Measurements from ENCODE around the gene CITED1. TPM values are rescaled to one million over a fixed set of nuclear protein-coding genes. Genes with fewer than 3 reads are reported as not detected.

The CITED1 gene
- total RNA-seq, 1 donor from 2014 or later = not detected

- Histone ChIP-seq H3K27ac (no peak overlapping the region), H3K27me3 (no peaks in the 10 kb centered on the region), H3K36me3 (no peaks in the 10 kb centered on the region), H3K4me1 (no peaks in the 10 kb centered on the region), H3K4me3 (no peak overlapping the region), H3K9me3 (no peaks in the 10 kb centered on the region)
- DNase-seq (ENCODE audit: low spot score in 2 of 2) = no peak
- intact Hi-C loops (cut with DNase I) = no loop called here
- TF ChIP-seq, protein P1, sequence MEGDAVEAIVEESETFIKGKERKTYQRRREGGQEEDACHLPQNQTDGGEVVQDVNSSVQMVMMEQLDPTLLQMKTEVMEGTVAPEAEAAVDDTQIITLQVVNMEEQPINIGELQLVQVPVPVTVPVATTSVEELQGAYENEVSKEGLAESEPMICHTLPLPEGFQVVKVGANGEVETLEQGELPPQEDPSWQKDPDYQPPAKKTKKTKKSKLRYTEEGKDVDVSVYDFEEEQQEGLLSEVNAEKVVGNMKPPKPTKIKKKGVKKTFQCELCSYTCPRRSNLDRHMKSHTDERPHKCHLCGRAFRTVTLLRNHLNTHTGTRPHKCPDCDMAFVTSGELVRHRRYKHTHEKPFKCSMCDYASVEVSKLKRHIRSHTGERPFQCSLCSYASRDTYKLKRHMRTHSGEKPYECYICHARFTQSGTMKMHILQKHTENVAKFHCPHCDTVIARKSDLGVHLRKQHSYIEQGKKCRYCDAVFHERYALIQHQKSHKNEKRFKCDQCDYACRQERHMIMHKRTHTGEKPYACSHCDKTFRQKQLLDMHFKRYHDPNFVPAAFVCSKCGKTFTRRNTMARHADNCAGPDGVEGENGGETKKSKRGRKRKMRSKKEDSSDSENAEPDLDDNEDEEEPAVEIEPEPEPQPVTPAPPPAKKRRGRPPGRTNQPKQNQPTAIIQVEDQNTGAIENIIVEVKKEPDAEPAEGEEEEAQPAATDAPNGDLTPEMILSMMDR (IDR thresholded peaks at IDR 0.05) = no peak
Measured at GRCh38 chrX:72255864-72256263, 49.9 kb downstream of the CITED1 start.

DNA sequence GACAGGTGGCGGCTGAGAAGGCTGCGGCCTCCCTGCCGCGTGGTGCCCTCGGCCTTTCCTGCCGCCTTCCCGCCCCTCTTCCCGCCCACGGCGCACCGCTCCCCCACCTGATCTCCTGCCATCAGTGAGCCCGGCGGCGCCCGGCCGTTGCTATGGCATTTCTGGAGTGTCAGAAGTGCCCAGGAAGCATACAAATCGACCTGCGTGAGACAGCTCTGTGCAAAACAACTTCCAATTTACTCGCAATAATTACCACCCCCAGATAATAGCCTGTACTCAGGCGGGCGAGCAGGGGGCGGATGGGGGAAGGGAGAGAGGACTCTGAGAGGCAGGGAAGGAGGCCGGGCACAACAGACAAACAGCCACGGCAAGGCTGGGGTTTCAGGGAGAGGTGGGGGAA is 50.3 kb downstream of the CITED1 start:
- Histone ChIP-seq H3K4me3 (no peak overlapping the region), H3K4me1 (no peaks in the 10 kb centered on the region), H3K27ac (no peak overlapping the region), H3K27me3 (no peaks in the 10 kb centered on the region), H3K36me3 (no peaks in the 10 kb centered on the region), H3K9me3 (no peaks in the 10 kb centered on the region)
- DNase-seq (ENCODE audit: low spot score in 2 of 2) = no peak
- intact Hi-C loops (cut with DNase I) = no loop called here
- TF ChIP-seq, protein P1 (IDR thresholded peaks at IDR 0.05) = no peak

DNA sequence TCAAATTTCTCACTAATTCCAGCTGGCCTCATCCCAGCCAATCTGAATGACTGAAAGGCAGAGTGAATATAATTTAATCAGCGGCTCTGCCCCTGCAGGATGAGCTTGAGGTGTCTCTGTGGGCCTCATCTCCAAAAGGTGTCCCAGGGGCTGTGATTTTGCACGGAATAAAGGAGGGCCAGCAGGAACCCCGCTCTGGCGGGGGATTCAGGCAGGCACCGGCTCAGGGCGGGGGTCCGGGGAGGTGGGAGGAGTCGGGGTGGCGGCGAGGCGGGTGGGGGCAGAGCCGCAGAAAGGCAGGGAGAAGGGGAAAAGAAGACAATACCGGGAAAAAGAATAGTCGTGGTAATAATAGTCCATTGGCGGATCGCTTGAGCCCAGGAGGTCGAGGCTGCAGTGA is 50.9 kb downstream of the CITED1 start:
- intact Hi-C loops (cut with DNase I) = no loop called here
- Histone ChIP-seq H3K4me3 (no peak overlapping the region), H3K9me3 (no peaks in the 10 kb centered on the region), H3K27ac (no peak overlapping the region), H3K4me1 (no peaks in the 10 kb centered on the region), H3K36me3 (no peaks in the 10 kb centered on the region), H3K27me3 (no peaks in the 10 kb centered on the region)
- DNase-seq (ENCODE audit: low spot score in 2 of 2) = no peak
- TF ChIP-seq, protein P1 (IDR thresholded peaks at IDR 0.05) = no peak

GRCh38 chrX:72253686-72254085 is 52.0 kb downstream of the CITED1 start:
- Histone ChIP-seq H3K9me3 (no peaks in the 10 kb centered on the region), H3K4me1 (no peaks in the 10 kb centered on the region), H3K27me3 (no peaks in the 10 kb centered on the region), H3K4me3 (no peak overlapping the region), H3K36me3 (no peaks in the 10 kb centered on the region), H3K27ac (no peak overlapping the region)
- intact Hi-C loops (cut with DNase I) = no loop called here
- DNase-seq (ENCODE audit: low spot score in 2 of 2) = no peak
- TF ChIP-seq, protein P1 (IDR thresholded peaks at IDR 0.05) = no peak

Other genes starting within 250 kb of the CITED1 start
- gene RTL5, start 174.0 kb downstream of the CITED1 start, total RNA-seq = 17.1 TPM
- gene PIN4, start 124.2 kb downstream of the CITED1 start, total RNA-seq = 3.6 TPM
- gene ERCC6L, start 66.9 kb downstream of the CITED1 start, total RNA-seq = not detected
- 476 TPM for gene RPS4X, start 28.7 kb downstream of the CITED1 start, total RNA-seq